GM18868 (cell line): ENCODE measurements around the gene RAMP2.
"Not testable (repeated sequence)": the region's sequence is repeated elsewhere in the genome, so short reads cannot be mapped to it uniquely, and the experiment has no call there.

Experiments
- ATAC-seq: cut with Tn5 transposase; IDR thresholded peaks from one replicate; pipeline ENCODE4 v1.9.1; 2021; ENCODE audit warnings: mild to moderate bottlenecking, moderate library complexity; ENCODE audit not compliant: unreplicated experiment

The RAMP2 gene, protein sequence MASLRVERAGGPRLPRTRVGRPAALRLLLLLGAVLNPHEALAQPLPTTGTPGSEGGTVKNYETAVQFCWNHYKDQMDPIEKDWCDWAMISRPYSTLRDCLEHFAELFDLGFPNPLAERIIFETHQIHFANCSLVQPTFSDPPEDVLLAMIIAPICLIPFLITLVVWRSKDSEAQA

DNA sequence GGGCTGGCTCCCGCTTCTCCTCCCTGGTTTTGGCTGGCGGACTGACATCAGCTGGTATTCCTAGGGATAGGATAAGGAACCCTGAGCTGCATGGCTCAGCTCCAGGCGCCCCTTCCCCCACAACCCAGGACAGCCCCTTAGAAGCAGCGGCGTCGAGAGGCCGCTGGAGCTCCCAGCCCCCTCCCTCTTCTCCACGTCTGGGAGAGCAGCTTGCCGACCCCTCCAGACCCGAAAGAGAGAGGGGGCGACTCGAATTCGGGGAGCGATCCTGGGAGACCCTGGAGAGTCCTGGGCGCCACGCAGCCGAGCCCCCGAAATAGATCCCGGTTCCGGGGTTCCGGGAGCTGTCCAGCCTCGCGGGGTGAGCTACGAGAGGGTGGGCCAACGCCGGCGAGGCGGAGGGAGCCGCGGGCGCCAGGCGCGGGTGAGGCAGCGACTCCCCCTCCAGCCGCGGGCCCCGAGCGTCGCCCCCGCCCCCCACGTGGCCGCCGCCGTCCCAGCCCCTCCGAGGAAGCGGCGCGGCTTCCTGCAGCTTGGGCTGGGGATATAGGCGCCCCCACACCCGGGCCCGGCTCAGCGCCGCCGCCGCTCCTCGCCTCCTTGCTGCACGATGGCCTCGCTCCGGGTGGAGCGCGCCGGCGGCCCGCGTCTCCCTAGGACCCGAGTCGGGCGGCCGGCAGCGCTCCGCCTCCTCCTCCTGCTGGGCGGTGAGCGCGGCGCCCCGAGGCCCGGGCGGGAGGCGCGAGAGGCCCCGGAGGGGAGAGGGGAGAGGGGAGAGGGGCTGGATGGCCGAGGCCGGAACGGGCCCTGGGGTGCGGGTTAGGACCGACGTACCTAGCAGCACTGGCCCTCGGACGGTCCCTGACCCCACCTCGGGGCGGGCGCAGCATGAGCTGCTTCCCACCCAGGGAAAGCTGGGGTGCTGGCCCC, at the start of gene RAMP2:
TSS of gene RAMP2 (plus strand) at position 576 of the 930 bp plus-strand sequence. CDS start at position 611, 35 bp downstream.
- no peak for ATAC-seq

DNA sequence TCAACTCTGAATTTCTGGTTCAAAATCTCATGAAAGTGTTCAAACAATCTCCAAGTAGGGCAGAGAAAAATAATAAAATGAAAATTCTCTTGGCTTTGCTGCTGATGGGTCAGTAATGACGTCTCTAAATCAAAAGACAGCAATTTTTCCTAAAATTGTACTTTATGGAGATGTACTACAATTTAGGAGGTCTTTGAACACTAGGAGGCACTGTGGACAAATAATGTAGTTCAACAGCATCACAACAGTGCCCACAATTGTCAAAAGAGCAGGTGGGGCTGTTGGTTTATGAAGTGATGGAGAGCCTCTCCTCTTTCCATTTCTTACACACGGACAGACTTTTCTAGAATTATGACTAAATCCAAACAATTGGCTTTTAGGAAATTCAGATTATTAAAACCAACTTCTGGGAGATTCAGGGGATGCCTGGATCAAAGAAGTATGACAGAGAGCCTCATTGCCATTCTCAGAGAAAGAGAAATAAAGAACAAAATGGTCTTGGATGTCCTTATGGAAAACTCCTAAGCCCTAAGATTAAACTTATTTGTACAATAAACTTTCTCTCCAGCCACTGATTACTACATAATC, 39.9 kb upstream of the RAMP2 start:
- ATAC-seq: no peak

DNA sequence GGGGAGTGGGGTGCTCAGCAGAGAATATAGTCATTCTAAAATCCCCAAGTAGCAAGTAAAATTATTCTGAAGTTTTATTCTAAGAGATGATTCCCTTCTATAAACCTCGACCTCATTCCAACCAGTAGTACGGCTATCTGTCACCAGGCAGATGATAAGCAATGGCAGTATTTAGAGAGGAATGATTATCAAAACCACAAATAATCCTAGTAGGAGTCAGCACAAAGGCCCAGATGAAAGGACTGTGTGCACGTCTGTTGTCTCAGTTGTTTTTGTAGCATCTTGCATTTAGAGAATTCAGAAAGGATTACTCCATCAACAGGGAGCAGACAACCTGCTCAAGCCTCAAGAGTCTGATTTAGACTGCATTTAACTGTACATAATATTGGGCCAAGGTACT, 37.4 kb upstream of the RAMP2 start:
- no peak for ATAC-seq

- no peak for ATAC-seq
These were observed 35.9 kb upstream of the RAMP2 start for GRCh38 chr17:42725143-42725542.

DNA sequence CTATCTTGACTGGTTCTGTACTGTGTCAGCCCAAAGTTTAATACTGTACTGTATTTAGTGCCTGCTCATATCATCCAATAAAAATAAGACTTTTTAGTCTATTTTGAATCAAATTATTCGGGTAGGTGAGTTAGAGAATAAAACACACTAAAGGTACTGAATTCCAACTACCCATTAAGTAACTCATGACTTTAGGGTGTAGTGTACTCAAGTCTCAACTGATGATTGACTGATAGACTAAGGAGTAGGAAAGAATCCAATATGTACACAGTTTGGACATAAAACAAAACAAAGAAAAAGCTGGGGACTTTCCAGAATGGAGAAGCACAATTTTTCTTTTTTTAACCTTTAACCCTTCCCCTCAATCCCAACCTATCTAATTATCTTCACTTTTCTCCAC, 20.3 kb upstream of the RAMP2 start:
- no peak for ATAC-seq

DNA sequence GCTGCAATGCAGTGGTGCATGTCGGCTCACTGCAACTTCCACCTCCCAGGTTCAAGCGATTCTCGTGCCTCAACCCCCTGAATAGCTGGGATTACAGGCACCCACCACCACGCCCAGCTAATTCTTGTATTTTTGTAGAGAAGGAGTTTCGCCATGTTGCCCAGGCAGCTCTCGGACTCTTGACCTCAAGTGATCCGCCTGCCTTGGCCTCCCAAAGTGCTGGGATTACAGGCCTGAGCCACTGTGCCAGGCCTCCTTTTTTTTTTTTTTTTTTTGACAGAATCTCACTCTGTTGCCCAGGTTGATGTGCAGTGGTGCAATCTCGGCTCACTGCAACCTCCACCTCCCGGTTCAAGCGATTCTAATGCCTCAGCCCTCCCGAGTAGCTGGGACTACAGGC, 18.1 kb upstream of the RAMP2 start:
- not testable (repeated sequence) for ATAC-seq

DNA sequence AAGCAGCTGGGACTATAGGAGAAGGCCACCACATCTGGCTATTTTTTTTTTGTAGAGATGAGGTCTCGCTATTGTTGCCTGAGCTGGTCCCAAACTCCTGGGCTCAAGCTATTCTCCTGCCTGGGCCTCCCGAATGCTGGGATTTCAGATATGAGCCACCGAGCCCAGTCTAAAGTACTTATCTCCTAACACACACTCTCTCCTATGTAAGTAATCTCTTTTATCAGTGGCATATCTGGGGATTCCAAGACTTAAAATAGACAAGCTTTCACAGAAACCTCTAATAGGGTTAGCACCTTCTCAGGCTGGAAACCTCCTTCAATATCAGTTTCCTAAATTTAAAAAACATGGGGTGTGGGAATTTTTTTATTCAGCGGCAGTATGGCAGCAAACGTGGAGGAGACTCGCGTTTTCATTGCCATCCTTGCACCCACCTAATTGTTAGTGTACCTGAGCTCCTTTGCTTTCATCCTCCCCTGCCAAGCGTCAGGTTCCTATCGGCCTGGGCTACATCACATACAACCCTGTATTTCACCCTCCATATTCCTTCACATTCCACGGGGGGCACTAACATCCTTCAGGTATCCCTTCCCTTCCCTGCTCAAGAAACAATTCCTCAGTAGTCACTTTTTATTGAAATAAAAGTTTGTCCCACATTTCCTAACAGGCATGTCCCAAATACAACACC, 17.3 kb upstream of the RAMP2 start:
- ATAC-seq: no peak

DNA sequence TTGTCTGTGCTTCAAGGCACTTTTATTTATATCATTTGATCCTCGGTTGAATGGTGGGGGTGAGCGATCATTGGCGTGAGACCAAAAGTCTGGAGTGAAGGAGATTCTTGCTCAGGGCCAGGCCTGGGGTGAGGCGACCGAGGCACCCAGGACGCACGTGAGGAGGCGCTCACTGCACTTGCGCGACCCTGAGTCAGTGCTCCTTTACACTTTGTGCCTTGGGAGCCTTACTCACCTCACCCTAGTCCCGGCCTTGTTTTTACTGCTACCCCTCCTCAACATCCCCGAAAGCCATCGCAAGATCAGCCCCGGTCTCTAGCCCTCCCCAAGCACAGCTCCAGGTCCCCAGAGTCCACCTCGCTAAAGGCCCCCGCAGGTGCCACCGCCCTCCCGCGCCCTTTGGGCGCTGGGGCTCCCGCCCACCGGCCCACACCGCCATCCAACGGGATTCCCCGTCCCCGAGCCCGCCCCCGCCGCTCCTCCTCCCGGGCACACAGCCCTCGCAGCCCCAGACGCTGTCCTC, 16.7 kb upstream of the RAMP2 start:
- ATAC-seq: peak; percentile 57

GRCh38 chr17:42744806-42745617, 16.0 kb upstream of the RAMP2 start, which contains the start of gene EZH1:
TSS of gene EZH1 (minus strand) at chr17:42745040. CDS start at chr17:42728941, 16,099 bp downstream.
- ATAC-seq: peak; percentile 82

DNA sequence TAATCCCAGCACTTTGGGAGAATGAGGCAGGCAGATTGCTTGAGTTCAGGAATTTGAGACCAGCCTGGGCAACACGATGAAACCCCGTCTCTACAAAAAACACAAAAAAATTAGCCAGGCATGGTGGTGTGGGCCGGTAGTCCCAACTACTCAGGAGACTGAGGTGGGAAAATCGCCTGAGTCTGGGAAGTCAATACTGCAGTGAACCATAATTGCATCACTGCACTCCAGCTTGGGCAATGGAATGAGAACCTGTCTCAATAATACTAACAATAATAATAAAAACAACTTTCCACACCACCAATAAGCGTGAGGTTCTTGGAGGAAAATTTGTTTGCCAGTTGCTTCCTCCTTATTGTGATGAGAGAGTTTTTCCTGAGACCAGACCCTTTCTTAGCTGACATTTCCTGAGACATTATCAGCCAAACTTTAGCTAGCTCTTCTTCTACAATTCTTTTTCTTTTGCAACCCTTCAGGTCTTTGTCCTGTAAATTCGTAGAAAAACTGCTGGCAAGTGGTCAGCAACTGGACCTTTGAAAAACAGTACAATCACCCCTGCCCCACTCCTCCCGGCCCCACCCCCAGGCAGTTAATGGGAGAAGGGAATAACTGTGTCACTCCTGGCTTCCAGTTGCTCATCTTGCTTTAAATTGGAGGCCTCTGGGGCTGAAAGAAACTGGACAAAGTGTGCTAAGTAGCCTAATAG, 12.7 kb upstream of the RAMP2 start:
- no peak for ATAC-seq

DNA sequence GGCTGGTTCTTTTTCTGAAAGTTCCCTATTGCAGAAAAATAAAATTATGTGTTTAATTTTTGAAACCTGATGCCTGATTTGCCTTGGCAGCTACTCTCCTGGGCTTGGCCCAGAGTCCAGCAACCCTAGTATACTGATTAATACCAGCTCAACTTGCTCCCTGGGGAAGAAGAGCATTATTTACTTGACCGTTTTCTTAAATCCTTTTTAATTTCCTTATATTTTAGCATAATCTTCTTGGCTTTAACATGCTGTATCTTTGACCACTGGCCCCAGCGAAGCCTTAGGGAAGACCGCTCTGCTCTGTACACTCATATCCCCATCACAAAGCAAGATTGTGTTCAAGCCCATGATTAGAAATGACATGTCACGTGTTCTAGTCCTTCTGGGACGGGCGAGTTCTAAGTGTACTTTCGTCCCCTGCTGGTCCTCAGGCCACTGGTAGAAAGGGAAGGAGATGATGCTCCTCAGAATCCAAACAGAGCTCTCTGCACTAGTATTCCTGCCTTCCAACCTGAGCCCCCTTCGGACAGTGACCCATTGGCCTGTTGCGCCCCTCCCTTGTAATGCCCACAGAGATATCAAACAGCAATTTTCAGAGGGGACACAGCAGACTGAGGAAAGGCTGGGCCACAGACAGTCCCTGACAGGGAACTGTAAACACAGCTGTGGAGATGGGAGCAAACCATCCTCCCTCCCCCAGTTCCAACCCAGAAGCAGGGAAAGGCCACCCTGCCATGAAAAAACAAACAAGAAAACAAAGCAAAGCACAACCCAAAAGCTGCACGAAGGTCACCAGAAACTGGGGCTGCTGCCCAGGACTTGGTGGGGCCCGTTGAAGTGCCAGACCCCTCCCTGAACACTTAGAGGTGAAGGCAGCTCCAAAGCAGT, 11.9 kb upstream of the RAMP2 start:
- no peak for ATAC-seq

GRCh38 chr17:42750739-42751344, 10.2 kb upstream of the RAMP2 start:
- ATAC-seq: no peak

DNA sequence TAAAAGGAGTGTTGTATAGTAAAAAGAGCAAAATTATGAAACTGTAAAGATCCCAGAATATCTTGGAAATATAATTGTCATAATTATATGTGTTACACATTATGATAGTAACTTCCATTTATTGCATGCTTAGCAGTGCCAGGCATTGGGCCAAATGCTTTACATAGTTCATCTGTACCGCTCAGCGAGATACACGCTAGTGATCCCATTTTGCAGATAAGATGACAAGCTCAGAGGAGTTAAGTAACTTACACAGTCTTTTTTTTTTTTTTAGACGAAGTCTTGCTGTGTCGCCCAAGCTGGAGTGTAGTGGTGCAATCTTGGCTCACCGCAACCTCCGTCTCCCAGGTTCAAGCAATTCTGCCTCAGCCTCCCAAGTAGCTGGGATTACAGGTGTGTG, 9.4 kb upstream of the RAMP2 start:
- ATAC-seq: no peak

- ATAC-seq: no peak
These were observed 6.2 kb upstream of the RAMP2 start for GRCh38 chr17:42754782-42755181.

GRCh38 chr17:42759982-42760651, 910 bp upstream of the RAMP2 start:
- ATAC-seq: peak; percentile 50

GRCh38 chr17:42761638-42762037, 611 bp downstream of the RAMP2 start:
- no peak for ATAC-seq

DNA sequence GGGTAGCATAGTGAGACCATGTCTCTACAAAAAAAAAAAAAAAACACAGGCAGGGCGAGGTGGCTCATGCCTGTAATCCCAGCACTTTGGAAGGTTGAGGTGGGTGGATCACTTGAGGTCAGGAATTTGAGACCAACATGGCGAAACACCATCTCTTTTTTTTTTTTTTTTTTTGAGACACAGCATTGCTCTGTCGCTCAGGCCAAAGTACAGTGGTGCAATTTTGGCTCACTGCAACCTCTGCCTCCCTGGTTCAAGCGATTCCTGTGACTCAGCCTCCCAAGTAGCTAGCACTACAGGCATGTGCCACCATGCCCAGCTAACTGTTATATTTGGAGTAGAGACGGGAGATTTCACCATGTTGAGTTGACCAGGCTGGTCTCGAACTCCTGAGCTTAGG, 5.1 kb downstream of the RAMP2 start:
- no peak for ATAC-seq

DNA sequence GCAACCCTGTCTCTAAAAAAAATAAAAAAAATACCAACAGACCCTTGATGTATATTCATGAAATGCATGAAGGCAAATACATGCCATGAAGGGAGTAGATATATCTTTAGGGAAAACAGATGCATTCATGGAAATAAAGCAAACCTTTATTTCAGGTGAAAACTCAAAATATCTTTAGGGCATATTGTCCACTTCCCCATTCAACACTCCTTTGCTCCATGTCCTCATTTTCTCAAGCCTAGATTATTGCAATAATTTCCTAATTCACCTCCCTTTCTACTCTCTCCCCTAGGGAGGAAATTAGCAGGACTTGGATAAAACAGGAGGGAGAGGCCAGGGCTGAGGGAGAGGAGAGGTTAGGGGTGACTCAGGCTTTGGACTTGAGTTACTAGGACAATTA, 6.5 kb downstream of the RAMP2 start:
- ATAC-seq: no peak
